Measurements from ENCODE around the gene EDEM2. TPM values are rescaled to one million over a fixed set of nuclear protein-coding genes. Genes with fewer than 3 reads are reported as not detected.
"Not testable (repeated sequence)": the region's sequence is repeated elsewhere in the genome, so short reads cannot be mapped to it uniquely, and the experiment has no call there.

Gene EDEM2
- total and polyA plus RNA-seq, 5 experiments from 2014 or later = 24.2 to 38.2 (median 35.2) TPM

DNA sequence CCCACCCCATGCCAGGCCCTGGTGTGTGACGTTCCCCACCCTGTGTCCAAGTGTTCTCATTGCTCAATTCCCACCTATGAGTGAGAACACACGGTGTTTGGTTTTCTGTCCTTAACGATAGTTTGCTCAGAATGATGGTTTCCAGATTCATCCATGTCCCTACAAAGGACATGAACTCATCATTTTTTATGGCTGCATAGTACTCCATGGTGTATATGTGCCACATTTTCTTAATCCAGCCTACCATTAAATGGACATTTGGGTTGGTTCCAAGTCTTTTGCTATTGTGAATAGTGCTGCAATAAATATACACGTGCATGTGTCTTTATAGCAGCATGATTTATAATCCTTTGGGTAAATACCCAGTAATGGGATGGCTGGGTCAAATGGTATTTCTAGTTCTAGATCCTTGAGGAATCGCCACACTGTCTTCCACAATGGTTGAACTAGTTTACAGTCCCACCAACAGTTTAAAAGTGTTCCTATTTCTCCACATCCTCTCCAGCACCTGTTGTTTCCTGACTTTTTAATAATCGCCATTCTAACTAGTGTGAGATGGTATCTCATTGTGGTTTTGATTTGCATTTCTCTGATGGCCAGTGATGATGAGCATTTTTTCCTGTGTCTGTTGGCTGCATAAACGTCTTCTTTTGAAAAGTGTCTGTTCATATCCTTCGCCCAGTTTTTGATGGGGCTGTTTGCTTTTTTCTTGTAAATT is 75.5 kb downstream of the EDEM2 start:
- Mint-ChIP-seq H3K27ac (peak overlapping the region in 1 of 10 donors; percentile 52), H3K36me3 (peaks cover 0 to 74% (median 33%) of the 10 kb centered on the region in 3 donors), H3K4me1 (peaks cover 10 to 44% (median 23%) of the 10 kb centered on the region in 4 donors)
- ATAC-seq, H3K4me3 Mint-ChIP-seq, DNase-seq, H3K9me3 Mint-ChIP-seq, POLR2A ChIA-PET, H3K27me3 Mint-ChIP-seq: not testable (repeated sequence)

DNA sequence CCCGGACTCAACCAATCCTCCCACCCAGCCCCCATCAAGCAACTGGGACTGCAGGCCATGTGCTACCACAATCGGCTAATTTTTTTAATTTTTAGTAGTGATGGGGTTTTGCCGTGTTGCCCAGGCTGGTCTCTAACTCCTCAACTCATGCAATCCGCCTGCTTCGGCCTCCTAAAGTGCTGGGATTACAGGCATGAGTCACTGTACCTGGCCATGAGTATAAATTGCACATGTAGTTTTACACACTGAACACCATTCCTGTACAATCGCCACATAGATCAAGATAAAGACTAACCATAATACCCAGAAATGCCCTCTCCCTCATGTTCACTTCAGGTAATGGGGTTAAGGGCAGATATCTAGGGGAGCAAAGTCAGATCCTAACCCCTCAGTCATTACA is 80.9 kb downstream of the EDEM2 start:
- peak overlapping the region in 3 of 10 donors; percentile 8 to 37 (median 20) for H3K27ac Mint-ChIP-seq
- H3K9me3 Mint-ChIP-seq = no peaks in the 10 kb centered on the region
- ATAC-seq = no peak
- DNase-seq = no peak
- POLR2A ChIA-PET = no interaction called here
- H3K4me1 Mint-ChIP-seq = peaks cover 18 to 64% (median 61%) of the 10 kb centered on the region in 4 donors
- H3K27me3 Mint-ChIP-seq = no peaks in the 10 kb centered on the region
- H3K36me3 Mint-ChIP-seq = peaks cover 0 to 70% (median 17%) of the 10 kb centered on the region in 3 donors
- no peak overlapping the region for H3K4me3 Mint-ChIP-seq

Other genes with a start within 250 kb of the EDEM2 start
- 10 to 100 TPM; 41.0 to 42.4 TPM for gene GSS, start 191.5 kb downstream of the EDEM2 start, total RNA-seq
- 10 to 100 TPM; 29.3 to 41.7 (median 34.4) TPM for gene GSS, start 191.5 kb downstream of the EDEM2 start, polyA plus RNA-seq
- gene MYH7B, start 191.5 kb downstream of the EDEM2 start, total RNA-seq = under 1 TPM; 0.82 to 0.83 TPM
- under 1 TPM in 1 of 3 donors, not detected in 2; 0.49 TPM for gene MYH7B, start 191.5 kb downstream of the EDEM2 start, polyA plus RNA-seq
- gene TRPC4AP, start 54.5 kb downstream of the EDEM2 start, total RNA-seq = 10 to 100 TPM; 75.4 to 77.6 TPM
- gene TRPC4AP, start 54.5 kb downstream of the EDEM2 start, polyA plus RNA-seq = 10 to 100 TPM; 54.7 to 57.8 (median 56.5) TPM
- 1 to 10 TPM; 3.2 to 4.0 TPM for gene PROCR, start 24.7 kb upstream of the EDEM2 start, total RNA-seq
- gene PROCR, start 24.7 kb upstream of the EDEM2 start, polyA plus RNA-seq = 1 to 10 TPM; 5.9 to 8.5 (median 6.0) TPM
- not detected for gene MMP24, start 79.4 kb upstream of the EDEM2 start, total RNA-seq
- under 1 TPM; 0.07 to 0.13 (median 0.08) TPM for gene MMP24, start 79.4 kb upstream of the EDEM2 start, polyA plus RNA-seq
- 10 to 100 TPM; 83.4 to 85.9 TPM for gene MMP24OS, start 130.8 kb upstream of the EDEM2 start, total RNA-seq
- 10 to 100 TPM in 1 of 3 donors, 1 to 10 TPM in 2; 7.6 to 12.3 (median 9.0) TPM for gene MMP24OS, start 130.8 kb upstream of the EDEM2 start, polyA plus RNA-seq
- 10 to 100 TPM; 54.7 to 60.9 TPM for gene EIF6, start 137.4 kb upstream of the EDEM2 start, total RNA-seq
- gene EIF6, start 137.4 kb upstream of the EDEM2 start, polyA plus RNA-seq = 100 to 1,000 TPM; 155 to 174 (median 157) TPM
- gene FAM83C, start 145.1 kb upstream of the EDEM2 start, total RNA-seq = not detected
- not detected for gene FAM83C, start 145.1 kb upstream of the EDEM2 start, polyA plus RNA-seq

All from naive thymus-derived CD8-positive, alpha-beta T cell (primary cell).